Smooth muscle cell (in vitro differentiated cells): ENCODE measurements around the gene LRRC14B. TPM values are rescaled to one million over a fixed set of nuclear protein-coding genes. Genes with fewer than 3 reads are reported as not detected.
"Not testable (repeated sequence)": the region's sequence is repeated elsewhere in the genome, so short reads cannot be mapped to it uniquely, and the experiment has no call there.

Experiments used
- DNase-seq: peaks from one replicate; lab custom pipeline; 2025; ENCODE audit not compliant: unreplicated experiment; lab: John Stamatoyannopoulos, UW
- H2AFZ ChIP-seq: fragments of 200-600 bp; sonication (generic); 2 replicates; pipeline ENCODE4 v1.6.0; 2016; ENCODE audit warnings: antibody characterized with exemption, low read depth, mild to moderate bottlenecking
- H3F3A ChIP-seq: fragments of 200-600 bp; sonication (generic); 2 replicates; pipeline ENCODE4 v1.6.0; 2017; ENCODE audit warnings: antibody characterized with exemption, low read depth
- H3K27ac ChIP-seq: fragments of 200-600 bp; sonication (generic); 2 replicates; pipeline ENCODE4 v1.5.1; 2016; ENCODE audit warnings: low read depth, mild to moderate bottlenecking
- H3K27me3 ChIP-seq: fragments of 200-600 bp; sonication (generic); 2 replicates; pipeline ENCODE4 v1.6.1; 2016; ENCODE audit warnings: low read depth, mild to moderate bottlenecking
- H3K36me3 ChIP-seq: fragments of 200-600 bp; sonication (generic); 2 replicates; pipeline ENCODE4 v1.5.1; 2016; ENCODE audit warnings: low read depth
- H3K4me1 ChIP-seq: fragments of 200-600 bp; sonication (generic); 2 replicates; pipeline ENCODE4 v1.5.1; 2016; ENCODE audit warnings: low read depth
- H3K4me2 ChIP-seq: fragments of 200-600 bp; sonication (generic); 2 replicates; pipeline ENCODE4 v1.6.0; 2016; ENCODE audit warnings: mild to moderate bottlenecking
- H3K4me3 ChIP-seq: fragments of 200-600 bp; sonication (generic); 2 replicates; pipeline ENCODE4 v1.5.1; 2016; ENCODE audit warnings: mild to moderate bottlenecking
- H3K79me2 ChIP-seq: fragments of 200-600 bp; sonication (generic); 2 replicates; pipeline ENCODE4 v1.6.0; 2016; ENCODE audit warnings: low read depth, mild to moderate bottlenecking
- H3K9ac ChIP-seq: fragments of 200-600 bp; sonication (generic); 2 replicates; pipeline ENCODE4 v1.6.0; 2016; ENCODE audit warnings: low read depth
- H3K9me3 ChIP-seq: fragments of 200-600 bp; sonication (generic); replicated peaks from 2 replicates; pipeline ENCODE4 v1.5.1; 2016; ENCODE audit warnings: low read depth
- H4K20me1 ChIP-seq: fragments of 200-600 bp; sonication (generic); 2 replicates; pipeline ENCODE4 v1.6.0; 2016; ENCODE audit warnings: low read depth
- WGBS: methylation state at CpG from one replicate; pipeline ENCODE4 v1.1.7; 2016; ENCODE audit warnings: low lambda C conversion rate; 5-methylcytosine and 5-hydroxymethylcytosine counted together
- polyA plus RNA-seq: library from polyadenylated mRNA; unstranded; fragments of >200 nt; fragmentation: Nextera tagmentation; extraction: Ambion mirVana; gene quantifications from 2 replicates; pipeline ENCODE4 v1.2.1, GENCODE V29; 2016
- total RNA-seq: library from RNA; depleted of rRNA; stranded (reverse); fragments of >200 nt; gene quantifications from 2 replicates; pipeline ENCODE4 v1.2.3, GENCODE V29; 2014
- TF ChIP-seq, protein P1 (sequence below): fragments of 200-600 bp; sonication (generic); IDR thresholded peaks from 2 replicates; pipeline ENCODE4 v1.5.1; 2017; ENCODE audit warnings: borderline replicate concordance, mild to moderate bottlenecking, antibody characterized with exemption; ENCODE audit not compliant: insufficient read depth, poor library complexity, severe bottlenecking

LRRC14B gene
- total and polyA plus RNA-seq, 2 experiments from 2014 or later = not detected

DNA sequence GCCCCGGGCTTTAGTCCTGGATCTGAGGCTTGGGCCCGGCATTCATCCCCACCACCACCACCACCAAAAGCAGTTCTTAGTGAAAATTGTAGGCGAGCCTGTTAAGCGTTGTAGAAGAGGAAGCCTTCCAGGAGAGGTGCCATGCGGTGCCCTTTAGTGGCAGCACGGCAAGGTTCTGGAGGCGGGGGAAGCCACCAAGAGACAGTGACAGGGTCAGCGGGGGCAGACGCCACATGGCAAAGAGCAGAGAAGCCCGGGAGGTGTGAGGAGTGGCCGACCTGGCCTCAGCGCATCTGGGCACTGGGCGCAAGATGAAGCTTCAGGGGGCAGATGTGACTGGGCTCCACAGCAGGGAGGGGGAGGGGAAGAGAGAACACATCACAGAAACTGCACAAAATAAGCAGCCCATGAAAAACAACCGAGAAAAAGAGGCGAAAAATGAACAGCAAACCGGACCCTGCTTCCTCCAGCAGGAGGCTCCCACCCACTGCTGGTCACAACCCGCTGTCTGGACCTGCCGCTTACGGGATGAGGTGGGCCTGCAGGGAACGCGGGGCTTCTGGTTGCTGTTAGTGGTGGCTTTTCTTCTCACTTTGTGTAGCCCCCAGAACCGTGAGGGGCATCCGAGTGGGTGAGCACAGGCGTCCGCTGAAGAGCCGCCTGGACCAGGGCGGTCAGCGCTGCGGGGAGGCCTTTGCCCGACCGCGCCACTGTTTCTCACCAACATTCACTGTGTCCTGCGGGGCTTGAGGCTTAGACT lies 4.3 kb downstream of the LRRC14B start:
- Histone ChIP-seq H3F3A (no peaks in the 10 kb centered on the region), H3K27ac (no peak overlapping the region), H3K9ac (no peak overlapping the region), H3K4me2 (no peak overlapping the region), H3K27me3 (no peaks in the 10 kb centered on the region), H3K4me1 (no peaks in the 10 kb centered on the region), H3K79me2 (no peaks in the 10 kb centered on the region), H3K4me3 (no peak overlapping the region), H3K36me3 (no peaks in the 10 kb centered on the region), H2AFZ (no peak overlapping the region), H3K9me3 (no peaks in the 10 kb centered on the region), H4K20me1 (peaks cover 17% of the 10 kb centered on the region)
- TF ChIP-seq, protein P1, sequence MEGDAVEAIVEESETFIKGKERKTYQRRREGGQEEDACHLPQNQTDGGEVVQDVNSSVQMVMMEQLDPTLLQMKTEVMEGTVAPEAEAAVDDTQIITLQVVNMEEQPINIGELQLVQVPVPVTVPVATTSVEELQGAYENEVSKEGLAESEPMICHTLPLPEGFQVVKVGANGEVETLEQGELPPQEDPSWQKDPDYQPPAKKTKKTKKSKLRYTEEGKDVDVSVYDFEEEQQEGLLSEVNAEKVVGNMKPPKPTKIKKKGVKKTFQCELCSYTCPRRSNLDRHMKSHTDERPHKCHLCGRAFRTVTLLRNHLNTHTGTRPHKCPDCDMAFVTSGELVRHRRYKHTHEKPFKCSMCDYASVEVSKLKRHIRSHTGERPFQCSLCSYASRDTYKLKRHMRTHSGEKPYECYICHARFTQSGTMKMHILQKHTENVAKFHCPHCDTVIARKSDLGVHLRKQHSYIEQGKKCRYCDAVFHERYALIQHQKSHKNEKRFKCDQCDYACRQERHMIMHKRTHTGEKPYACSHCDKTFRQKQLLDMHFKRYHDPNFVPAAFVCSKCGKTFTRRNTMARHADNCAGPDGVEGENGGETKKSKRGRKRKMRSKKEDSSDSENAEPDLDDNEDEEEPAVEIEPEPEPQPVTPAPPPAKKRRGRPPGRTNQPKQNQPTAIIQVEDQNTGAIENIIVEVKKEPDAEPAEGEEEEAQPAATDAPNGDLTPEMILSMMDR = no peak
- no peak for DNase-seq
- 89% methylated on average over 33 of the region's 33 CpGs for WGBS

DNA sequence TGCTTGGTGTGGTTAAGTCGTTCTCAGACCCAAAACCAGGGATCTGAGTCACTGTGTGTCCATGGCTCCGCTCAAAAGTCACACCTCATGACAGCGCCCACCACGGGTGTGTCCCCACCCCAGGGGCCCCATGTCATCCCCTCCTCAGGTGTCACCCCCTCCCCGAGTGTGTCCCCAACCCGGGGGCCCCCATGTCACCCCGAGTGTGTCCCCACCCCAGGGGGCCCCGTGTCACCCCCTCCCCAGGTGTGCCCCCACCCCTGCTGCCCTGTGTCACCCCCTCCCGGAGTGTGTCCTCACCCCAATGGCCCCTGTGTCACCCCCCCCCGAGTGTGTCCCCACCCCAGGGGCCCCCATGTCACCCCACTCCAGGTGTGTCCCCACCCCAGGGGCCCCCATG lies 5.1 kb downstream of the LRRC14B start:
- H3K4me2 ChIP-seq = no peak overlapping the region
- H3K79me2 ChIP-seq = no peaks in the 10 kb centered on the region
- no peaks in the 10 kb centered on the region for H3K36me3 ChIP-seq
- no peaks in the 10 kb centered on the region for H3F3A ChIP-seq
- no peak overlapping the region for H2AFZ ChIP-seq
- TF ChIP-seq, protein P1 = no peak
- H4K20me1 ChIP-seq = peaks cover 17% of the 10 kb centered on the region
- H3K4me1 ChIP-seq = no peaks in the 10 kb centered on the region
- H3K27me3 ChIP-seq = no peaks in the 10 kb centered on the region
- H3K27ac ChIP-seq = no peak overlapping the region
- no peaks in the 10 kb centered on the region for H3K9me3 ChIP-seq
- no peak overlapping the region for H3K4me3 ChIP-seq
- no peak overlapping the region for H3K9ac ChIP-seq
- WGBS = 78% methylated on average over 5 of the region's 10 CpGs
- DNase-seq = no peak

DNA sequence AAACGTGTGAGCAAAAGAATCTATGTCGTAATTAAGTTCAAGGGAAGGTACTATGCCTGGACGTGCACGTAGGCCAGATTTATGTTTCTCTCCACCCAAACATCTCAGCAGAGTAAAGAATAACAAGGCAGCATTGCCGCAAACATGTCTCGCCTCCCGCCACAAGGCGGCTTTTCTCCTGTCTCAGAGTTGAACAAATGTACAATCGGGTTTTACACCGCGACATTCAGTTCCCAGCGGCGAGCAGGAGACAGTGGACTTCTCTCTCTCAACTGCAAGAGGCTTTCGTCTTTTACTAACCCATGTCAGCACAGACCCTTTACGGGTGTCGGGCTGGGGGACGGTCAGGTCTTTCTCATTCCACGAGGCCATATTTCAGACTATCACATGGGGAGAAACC lies 5.7 kb downstream of the LRRC14B start:
- not testable (repeated sequence) for H3K36me3 ChIP-seq, H3K4me1 ChIP-seq, H3K27me3 ChIP-seq, H3K27ac ChIP-seq, H3K4me2 ChIP-seq, H3K9ac ChIP-seq, H2AFZ ChIP-seq, H3K9me3 ChIP-seq, H3F3A ChIP-seq, H3K79me2 ChIP-seq, H3K4me3 ChIP-seq, DNase-seq
- WGBS = 75% methylated on average over 18 of the region's 18 CpGs
- peaks cover 24% of the 10 kb centered on the region for H4K20me1 ChIP-seq

DNA sequence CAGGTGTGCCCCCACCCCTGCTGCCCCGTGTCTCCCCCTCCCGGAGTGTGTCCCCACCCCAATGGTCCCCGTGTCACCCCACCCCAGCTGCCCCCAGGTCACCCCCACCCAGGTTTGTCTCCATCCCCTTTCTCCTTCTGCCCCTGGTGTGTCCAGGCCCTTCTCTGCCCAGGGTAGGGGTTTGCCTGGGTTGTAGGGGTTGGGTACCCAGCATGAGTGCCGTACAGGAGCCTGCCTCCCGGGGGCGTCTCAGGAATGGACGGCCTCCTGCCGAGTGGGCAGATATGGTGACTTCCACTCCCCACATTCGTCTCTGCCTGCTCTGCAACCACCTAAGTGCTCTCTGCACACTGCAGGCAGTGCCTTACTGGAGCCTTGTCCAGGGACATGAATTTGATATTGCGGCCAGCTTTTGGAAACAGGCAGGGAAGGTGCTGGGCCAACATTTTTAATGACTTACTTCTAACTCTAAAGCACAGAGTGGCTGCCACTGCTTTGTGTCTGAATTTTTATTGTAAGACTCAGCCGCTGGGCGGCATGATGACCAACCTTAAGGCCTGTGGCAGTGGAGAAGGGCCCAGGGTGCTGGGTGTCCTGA lies 6.7 kb downstream of the LRRC14B start:
- Histone ChIP-seq H3K4me3 (no peak overlapping the region), H3K9ac (no peak overlapping the region), H3K27me3 (no peaks in the 10 kb centered on the region), H2AFZ (no peak overlapping the region), H3K4me1 (no peaks in the 10 kb centered on the region), H3K79me2 (no peaks in the 10 kb centered on the region), H4K20me1 (peaks cover 32% of the 10 kb centered on the region), H3F3A (no peaks in the 10 kb centered on the region), H3K27ac (no peak overlapping the region), H3K36me3 (no peaks in the 10 kb centered on the region), H3K4me2 (no peak overlapping the region), H3K9me3 (no peaks in the 10 kb centered on the region)
- TF ChIP-seq, protein P1 = no peak
- no peak for DNase-seq
- 94% methylated on average over 12 of the region's 12 CpGs for WGBS
